K562 (cell line): Measurements from ENCODE around the gene AGPAT1. TPM values are rescaled to one million over a fixed set of nuclear protein-coding genes. Genes with fewer than 3 reads are reported as not detected.
A peak's percentile ranks its signal among the peaks of the same experiment; 100 is the strongest.

ENCODE experiments used
- ARID1B ChIP-seq: fragments of 450-650 bp; IDR thresholded peaks from 2 replicates; pipeline ENCODE4 v1.6.1; 2016; ENCODE audit warnings: antibody characterized with exemption, mild to moderate bottlenecking, inconsistent platforms
- BMI1 ChIP-seq: fragments of 150-350 bp; IDR thresholded peaks from 2 replicates; pipeline ENCODE4 v1.6.1; 2014; ENCODE audit warnings: low read length
- CBX3 ChIP-seq, 2 experiments: IDR thresholded peaks; 1 replicate in 1 of 2; 2 replicates in 1 of 2; pipeline ENCODE4 v1.6.1; 2012; ENCODE audit warnings: inconsistent platforms in 2 of 2, low read length in 2 of 2, borderline replicate concordance in 1 of 2, control low read depth in 1 of 2
- CBX8 ChIP-seq: fragments of 200-600 bp; sonication (generic); IDR thresholded peaks from 2 replicates; pipeline ENCODE4 v1.6.1; 2012; ENCODE audit warnings: borderline replicate concordance, mixed run types, low read depth, mild to moderate bottlenecking, moderate library complexity, mixed read lengths, low read length, control low read depth, inconsistent platforms; ENCODE audit not compliant: poor library complexity, severe bottlenecking; ENCODE audit errors: extremely low read depth
- ETS2 ChIP-seq: IDR thresholded peaks from 2 replicates; pipeline ENCODE4 v1.6.1; 2016; ENCODE audit warnings: borderline replicate concordance, missing genetic modification characterization, mild to moderate bottlenecking, moderate library complexity, missing compliant biosample characterization; ENCODE audit not compliant: poor library complexity, severe bottlenecking
- EZH2 ChIP-seq: IDR thresholded peaks from 2 replicates; pipeline ENCODE4 v1.6.1; 2012; ENCODE audit warnings: low read depth, mild to moderate bottlenecking, inconsistent platforms, low read length, borderline replicate concordance
- FOS ChIP-seq: IDR thresholded peaks from 3 replicates; pipeline ENCODE4 v1.6.1; 2011; ENCODE audit not compliant: insufficient read length; ENCODE audit errors: extremely low read depth
- FOXK2 ChIP-seq, 2 experiments: fragments of 450-650 bp; IDR thresholded peaks in 1 of 2; conservative IDR thresholded peaks in 1 of 2; 2 replicates each; pipeline ENCODE4 v1.6.1; 2016; ENCODE audit warnings: low read depth in 2 of 2, mild to moderate bottlenecking in 1 of 2
- HIVEP1 ChIP-seq: fragments of 250-450 bp; sonication (Bioruptor Pico); IDR thresholded peaks from 2 replicates; pipeline ENCODE4 v1.4.0; 2020; ENCODE audit warnings: mild to moderate bottlenecking
- MCM7 ChIP-seq, 2 experiments: fragments of 450-650 bp; IDR thresholded peaks; 2 replicates each; pipeline ENCODE4 v1.6.1; 2016 to 2018
- MTA3 ChIP-seq: fragments of 450-650 bp; formaldehyde crosslinking; IDR thresholded peaks from 2 replicates; pipeline ENCODE4 v1.6.1; 2017; ENCODE audit warnings: mild to moderate bottlenecking, borderline replicate concordance
- PHF8 ChIP-seq: fragments of 200-600 bp; sonication (generic); IDR thresholded peaks from 2 replicates; pipeline ENCODE4 v1.6.1; 2012; ENCODE audit warnings: mixed run types, mild to moderate bottlenecking, inconsistent platforms, low read length, moderate library complexity, borderline replicate concordance
- PPARD ChIP-seq: fragments of 250-450 bp; sonication (Bioruptor Pico); IDR thresholded peaks from 2 replicates; pipeline ENCODE4 v1.8.0; 2022; ENCODE audit warnings: inconsistent platforms, mild to moderate bottlenecking, moderate library complexity
- RB1 ChIP-seq: fragments of 450-650 bp; IDR thresholded peaks from 2 replicates; pipeline ENCODE4 v1.6.1; 2017; ENCODE audit warnings: low read depth, mild to moderate bottlenecking
- SMARCE1 ChIP-seq: fragments of 450-650 bp; IDR thresholded peaks from 2 replicates; pipeline ENCODE4 v1.7.1; 2016; ENCODE audit warnings: mild to moderate bottlenecking
- SPI1 ChIP-seq: IDR thresholded peaks from 2 replicates; pipeline ENCODE4 v1.6.1; 2011; ENCODE audit warnings: low read depth, low read length, control low read depth, borderline replicate concordance
- ZNF174 ChIP-seq: fragments of 250-450 bp; sonication (Bioruptor Pico); IDR thresholded peaks from 2 replicates; pipeline ENCODE4 v1.4.0; 2020; ENCODE audit warnings: mild to moderate bottlenecking
- ZNF263 ChIP-seq: sonication (generic); formaldehyde crosslinking; IDR thresholded peaks from 2 replicates; pipeline ENCODE4 v1.8.0; 2022; ENCODE audit warnings: mild to moderate bottlenecking, missing genetic modification reagents, borderline replicate concordance
- ZNF282 ChIP-seq: sonication (generic); formaldehyde crosslinking; IDR thresholded peaks from 2 replicates; pipeline ENCODE4 v1.8.1; 2023; ENCODE audit warnings: missing genetic modification reagents
- ZNF347 ChIP-seq: fragments of 450-650 bp; formaldehyde crosslinking; IDR thresholded peaks from 2 replicates; pipeline ENCODE4 v1.4.0; 2020; ENCODE audit warnings: low read depth, mild to moderate bottlenecking, moderate library complexity
- ZNF384 ChIP-seq: IDR thresholded peaks from 2 replicates; pipeline ENCODE4 v1.6.1; 2012; ENCODE audit warnings: low read depth, low read length, improper control_type of control experiment
- ZNF507 ChIP-seq: conservative IDR thresholded peaks from 2 replicates; pipeline ENCODE4 v1.6.1; 2017; ENCODE audit warnings: missing genetic modification characterization, missing compliant biosample characterization
- ZNF57 ChIP-seq: fragments of 450-650 bp; formaldehyde crosslinking; IDR thresholded peaks from 2 replicates; pipeline ENCODE4 v1.4.0; 2020; ENCODE audit warnings: mild to moderate bottlenecking, moderate library complexity
- polyA plus RNA-seq, 8 experiments: library from polyadenylated mRNA; depleted of rRNA in 4 of 8; stranded (reverse) in 5 of 8; unstranded in 3 of 8; fragments of >200 nt; fragmentation: Nextera tagmentation in 2 of 8; fragmentation: Illumina TruSeq in 1 of 8; extraction: Ambion mirVana in 2 of 8; extraction: Trizol in 1 of 8; gene quantifications; 2 replicates each; pipeline versions ENCODE4 v1.2.1 to v1.2.3, GENCODE V29; 2011 to 2014; ENCODE audit warnings: inconsistent platforms in 1 of 8, missing spikeins in 1 of 8
- total RNA-seq, 7 experiments: library from RNA; depleted of rRNA in 6 of 7; stranded (reverse); fragments of >200 nt in 6 of 7; fragmentation: Illumina TruSeq in 2 of 7; extraction: Trizol in 2 of 7; gene quantifications; 2 replicates each; pipeline versions ENCODE4 v1.2.1 to v1.2.3, GENCODE V29; 2011 to 2021; ENCODE audit warnings: low replicate concordance in 1 of 7
- TF ChIP-seq, protein P1 (sequence below): fragments of 450-650 bp; formaldehyde crosslinking; IDR thresholded peaks from 2 replicates; pipeline ENCODE4 v1.4.0; 2020; ENCODE audit warnings: mild to moderate bottlenecking, mixed read lengths
- TF ChIP-seq, protein P2 (sequence below): fragments of 250-450 bp; sonication (Bioruptor Pico); IDR thresholded peaks from 2 replicates; pipeline ENCODE4 v1.8.0; 2021; ENCODE audit warnings: moderate library complexity, mild to moderate bottlenecking, inconsistent platforms
- TF ChIP-seq, protein P3 (sequence below), 2 experiments: fragments of 450-650 bp; conservative IDR thresholded peaks; 2 replicates each; pipeline ENCODE4 v1.6.1; 2017; ENCODE audit warnings: mild to moderate bottlenecking in 2 of 2, moderate library complexity in 2 of 2

Gene AGPAT1
- total and polyA plus RNA-seq, 9 of the 15 experiments (the other 6 are each of a cell fraction or from before 2014, with no cell fraction given), result 37.9 to 176 (median 69.4) TPM

DNA sequence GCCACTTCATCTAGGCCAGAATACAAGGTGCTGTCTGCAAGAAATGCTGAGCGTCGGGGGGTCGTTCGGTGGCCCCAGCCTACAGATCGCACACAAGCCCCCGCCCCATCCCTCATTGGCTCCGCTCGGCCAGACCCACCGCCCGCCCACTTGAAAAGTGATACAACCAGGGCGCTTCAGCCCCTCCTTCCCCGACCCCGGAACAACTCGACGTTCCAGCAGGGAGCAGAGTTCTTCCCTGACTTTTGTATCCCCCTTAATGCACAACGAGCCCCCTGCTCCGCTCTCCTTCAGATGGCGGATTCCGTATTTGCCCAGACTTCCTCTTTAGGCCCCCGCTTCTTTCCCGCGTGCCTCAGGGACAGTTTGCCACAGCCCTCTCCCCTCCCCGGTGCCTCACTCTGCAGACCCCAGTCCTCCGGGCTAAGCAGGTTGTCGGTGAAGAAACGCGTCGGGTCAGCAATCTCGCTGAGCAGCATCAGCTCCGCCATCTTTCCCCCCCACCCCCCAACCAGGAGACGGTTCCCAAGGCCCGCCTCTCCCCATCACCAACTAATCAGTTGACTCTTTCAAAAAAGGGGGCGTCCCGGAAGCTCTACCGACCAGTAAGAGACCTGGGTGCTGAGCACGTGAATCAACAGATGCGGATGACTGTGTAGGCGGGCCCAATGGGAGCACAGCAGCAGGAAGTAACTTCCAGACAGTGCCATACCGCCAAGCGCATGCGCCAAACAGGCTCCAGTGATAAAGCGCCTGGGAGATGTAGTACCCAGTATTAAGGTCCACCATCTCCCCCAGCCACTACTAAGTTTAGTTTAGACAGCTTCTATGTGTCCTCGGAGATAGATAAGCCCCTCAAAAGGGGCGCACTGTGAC, 47.9 kb downstream of the AGPAT1 start, which contains the start of gene ATF6B (continued):
- TF ChIP-seq SPI1 (peak; percentile 70), ZNF347 (CRISPR knock-in tag) (no peak), ZNF384 (peak; percentile 14; the same call in 1 of the 2 replicates), ZNF174 (CRISPR knock-in tag) (no peak), CBX8 (no peak), CBX3 (IDR thresholded peaks at IDR 0.05; ENCODE audit: borderline replicate concordance in 1 of 2, low read length in 2 of 2) (no peak), MTA3 (0 out of 2 replicates have a peak, but pooled peaks have one; percentile 36), BMI1 (no peak), ZNF282 (no peak), MCM7 (IDR thresholded peaks at IDR 0.05) (no peak), FOS (peak; percentile 86), HIVEP1 (CRISPR knock-in tag) (no peak), FOXK2 (conservative IDR thresholded peaks at IDR 0.05 in 1 of 2, IDR thresholded peaks at IDR 0.05 in 1 of 2; ENCODE audit: low read depth in 2 of 2) (peak; percentile 83 to 84), ETS2 (no peak), RB1 (peak; percentile 47; the same call in 1 of the 2 replicates), PPARD (CRISPR knock-in tag) (no peak), ZNF263 (peak; percentile 68; the same call in 1 of the 2 replicates), EZH2 (no peak), ZNF507 (tag) (no peak), ZNF57 (CRISPR knock-in tag) (no peak), PHF8 (peak; percentile 97; the same call in 1 of the 2 replicates), ARID1B (peak; percentile 22), SMARCE1 (peak; percentile 54)
- TF ChIP-seq, protein P1, sequence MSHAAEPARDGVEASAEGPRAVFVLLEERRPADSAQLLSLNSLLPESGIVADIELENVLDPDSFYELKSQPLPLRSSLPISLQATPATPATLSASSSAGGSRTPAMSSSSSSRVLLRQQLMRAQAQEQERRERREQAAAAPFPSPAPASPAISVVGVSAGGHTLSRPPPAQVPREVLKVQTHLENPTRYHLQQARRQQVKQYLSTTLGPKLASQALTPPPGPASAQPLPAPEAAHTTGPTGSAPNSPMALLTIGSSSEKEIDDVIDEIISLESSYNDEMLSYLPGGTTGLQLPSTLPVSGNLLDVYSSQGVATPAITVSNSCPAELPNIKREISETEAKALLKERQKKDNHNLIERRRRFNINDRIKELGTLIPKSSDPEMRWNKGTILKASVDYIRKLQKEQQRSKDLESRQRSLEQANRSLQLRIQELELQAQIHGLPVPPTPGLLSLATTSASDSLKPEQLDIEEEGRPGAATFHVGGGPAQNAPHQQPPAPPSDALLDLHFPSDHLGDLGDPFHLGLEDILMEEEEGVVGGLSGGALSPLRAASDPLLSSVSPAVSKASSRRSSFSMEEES (CRISPR knock-in tag), result no peak
- TF ChIP-seq, protein P2, sequence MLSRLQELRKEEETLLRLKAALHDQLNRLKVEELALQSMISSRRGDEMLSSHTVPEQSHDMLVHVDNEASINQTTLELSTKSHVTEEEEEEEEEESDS (CRISPR knock-in tag), result no peak
- TF ChIP-seq, protein P3, sequence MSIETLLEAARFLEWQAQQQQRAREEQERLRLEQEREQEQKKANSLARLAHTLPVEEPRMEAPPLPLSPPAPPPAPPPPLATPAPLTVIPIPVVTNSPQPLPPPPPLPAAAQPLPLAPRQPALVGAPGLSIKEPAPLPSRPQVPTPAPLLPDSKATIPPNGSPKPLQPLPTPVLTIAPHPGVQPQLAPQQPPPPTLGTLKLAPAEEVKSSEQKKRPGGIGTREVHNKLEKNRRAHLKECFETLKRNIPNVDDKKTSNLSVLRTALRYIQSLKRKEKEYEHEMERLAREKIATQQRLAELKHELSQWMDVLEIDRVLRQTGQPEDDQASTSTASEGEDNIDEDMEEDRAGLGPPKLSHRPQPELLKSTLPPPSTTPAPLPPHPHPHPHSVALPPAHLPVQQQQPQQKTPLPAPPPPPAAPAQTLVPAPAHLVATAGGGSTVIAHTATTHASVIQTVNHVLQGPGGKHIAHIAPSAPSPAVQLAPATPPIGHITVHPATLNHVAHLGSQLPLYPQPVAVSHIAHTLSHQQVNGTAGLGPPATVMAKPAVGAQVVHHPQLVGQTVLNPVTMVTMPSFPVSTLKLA (conservative IDR thresholded peaks at IDR 0.05), result peak; percentile 90
